Right kidney (tissue), 1 donor: ENCODE measurements around the gene MOV10L1.
A peak's percentile ranks its signal among the peaks of the same experiment; 100 is the strongest.
"Not testable (repeated sequence)": the region's sequence is repeated elsewhere in the genome, so short reads cannot be mapped to it uniquely, and the experiment has no call there.

ENCODE experiments used
- DNase-seq: peaks from one replicate; pipeline ENCODE4 v3.0.0-alpha.2; 2016

Gene MOV10L1

GRCh38 chr22:50138988-50139387 is 49.2 kb downstream of the MOV10L1 start:
- DNase-seq: no peak

DNA sequence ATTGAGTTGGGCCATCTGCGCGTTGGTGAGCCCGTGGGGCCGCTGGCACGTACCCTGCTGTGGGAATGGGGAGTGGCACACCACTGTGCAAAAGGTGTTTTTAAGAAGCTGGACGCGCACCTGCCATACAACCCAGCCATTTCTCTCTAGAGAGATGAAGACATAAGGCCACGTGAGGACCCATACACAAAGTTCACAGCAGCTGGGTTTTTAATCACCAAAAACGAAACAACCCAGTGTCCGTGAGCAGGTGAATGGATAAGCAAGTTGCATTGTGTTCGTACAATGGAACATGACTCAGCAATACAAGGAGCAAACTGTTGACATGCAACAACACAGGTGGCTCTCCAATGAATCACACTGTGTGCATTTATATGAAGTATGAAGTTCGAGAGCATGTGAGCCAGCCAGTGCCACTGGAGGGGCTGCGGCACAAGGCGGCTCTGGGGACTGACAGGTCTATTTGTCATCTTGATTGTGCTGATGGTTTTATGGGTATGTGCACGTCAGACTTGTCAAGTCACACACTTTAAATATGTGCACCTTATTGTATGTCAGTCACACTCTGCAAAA is 50.1 kb downstream of the MOV10L1 start:
- no peak for DNase-seq

DNA sequence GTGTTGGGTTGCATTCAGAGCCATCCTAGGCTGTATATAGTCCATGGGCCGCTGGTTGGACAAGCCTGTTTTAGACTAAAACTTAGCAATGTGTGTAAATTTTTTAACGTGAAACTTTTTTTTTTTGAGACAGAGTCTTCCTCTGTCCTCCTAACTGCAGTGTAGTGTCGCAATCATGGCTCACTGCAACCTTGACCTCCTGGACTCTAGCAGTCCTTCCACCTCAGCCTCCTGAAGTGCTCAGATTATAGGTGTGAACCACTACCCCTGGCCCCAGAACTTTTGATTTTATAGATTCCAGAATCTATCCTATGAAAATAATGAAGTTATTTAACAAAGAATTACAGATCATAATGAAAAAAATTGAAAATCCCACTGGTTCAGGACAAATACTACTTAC is 50.8 kb downstream of the MOV10L1 start:
- DNase-seq: no peak

GRCh38 chr22:50141462-50141861 is 51.7 kb downstream of the MOV10L1 start:
- DNase-seq: no peak

- no peak for DNase-seq
These were observed 52.1 kb downstream of the MOV10L1 start for GRCh38 chr22:50141891-50142363.

DNA sequence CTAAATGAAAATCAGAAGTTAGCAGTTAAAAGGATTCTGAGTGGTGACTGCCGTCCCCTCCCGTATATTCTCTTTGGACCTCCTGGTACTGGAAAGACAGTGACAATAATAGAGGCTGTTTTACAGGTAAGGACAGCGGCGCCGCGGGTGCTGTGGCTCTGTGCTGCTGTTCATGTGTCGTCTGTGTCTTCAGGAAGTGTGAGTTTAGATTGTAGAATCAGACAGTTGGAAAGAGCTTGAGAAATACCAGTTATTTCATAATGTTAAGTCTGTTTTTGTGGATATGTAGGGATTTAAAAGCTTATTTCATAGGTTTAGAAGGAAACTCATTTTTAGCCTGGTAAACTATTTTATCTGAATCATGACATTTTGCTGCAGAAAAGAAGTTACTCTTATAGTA is 53.3 kb downstream of the MOV10L1 start:
- no peak for DNase-seq

DNA sequence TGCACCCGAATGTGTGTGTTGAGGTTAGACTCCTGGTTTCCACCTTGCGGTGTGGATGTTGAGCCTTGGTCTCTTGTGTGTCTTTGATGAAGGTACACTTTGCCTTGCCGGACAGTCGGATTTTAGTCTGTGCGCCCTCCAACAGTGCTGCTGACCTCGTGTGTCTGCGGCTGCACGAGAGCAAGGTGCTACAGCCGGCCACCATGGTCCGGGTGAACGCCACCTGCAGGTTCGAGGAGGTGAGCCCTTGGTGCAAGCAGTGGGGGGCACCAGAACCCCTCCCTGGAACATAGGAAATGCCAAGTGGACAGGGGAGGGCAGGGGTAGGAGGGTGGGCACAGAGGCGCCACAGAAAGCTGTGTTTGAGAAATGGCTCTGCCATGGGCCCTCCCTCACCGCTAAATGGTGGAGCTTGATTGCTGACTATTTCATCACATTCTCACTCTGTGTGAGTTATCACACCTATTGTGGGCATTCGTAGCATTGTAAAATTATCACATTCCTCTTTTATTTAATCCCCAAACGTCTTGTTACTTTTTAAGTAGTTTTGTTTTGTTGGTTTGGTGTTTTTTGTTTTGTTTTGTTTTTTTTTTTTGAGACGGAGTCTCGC is 54.3 kb downstream of the MOV10L1 start:
- DNase-seq: no peak

DNA sequence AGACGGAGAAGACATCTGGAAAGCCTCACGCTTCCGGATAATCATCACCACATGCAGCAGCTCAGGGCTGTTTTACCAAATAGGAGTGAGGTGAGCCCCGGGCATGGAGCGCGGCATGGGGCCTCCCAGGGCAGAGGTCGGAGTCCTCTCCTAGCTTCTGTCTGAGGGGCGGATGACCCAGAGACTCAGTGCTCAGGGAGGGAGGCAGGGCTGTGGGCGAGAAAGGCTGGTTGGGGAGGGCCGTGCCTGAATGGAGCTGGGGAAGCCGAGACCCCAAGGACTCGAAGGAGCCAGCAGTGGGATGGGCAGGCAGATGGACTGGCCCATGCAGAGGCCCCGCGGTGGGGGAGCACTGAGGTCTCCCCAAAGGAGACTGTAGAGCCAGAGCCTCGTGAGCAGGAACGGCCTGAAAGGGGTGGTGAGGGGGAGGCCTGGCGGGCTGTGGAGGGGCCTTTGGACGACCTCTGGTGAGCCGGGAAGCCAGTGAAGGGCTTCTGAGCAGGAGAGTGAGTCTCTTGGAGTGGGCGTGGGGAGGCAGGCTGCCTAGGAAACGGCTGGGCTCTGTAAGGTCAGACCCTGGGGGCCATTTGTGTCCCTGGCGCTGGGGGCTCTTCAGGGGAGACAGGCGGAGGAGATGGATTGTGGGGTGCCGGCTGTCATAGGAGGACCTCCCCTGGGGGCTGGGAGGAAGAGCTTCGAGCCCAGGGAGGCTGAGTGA is 56.1 kb downstream of the MOV10L1 start:
- DNase-seq: no peak

GRCh38 chr22:50146439-50147238 is 56.8 kb downstream of the MOV10L1 start:
- DNase-seq: peak; percentile 62

DNA sequence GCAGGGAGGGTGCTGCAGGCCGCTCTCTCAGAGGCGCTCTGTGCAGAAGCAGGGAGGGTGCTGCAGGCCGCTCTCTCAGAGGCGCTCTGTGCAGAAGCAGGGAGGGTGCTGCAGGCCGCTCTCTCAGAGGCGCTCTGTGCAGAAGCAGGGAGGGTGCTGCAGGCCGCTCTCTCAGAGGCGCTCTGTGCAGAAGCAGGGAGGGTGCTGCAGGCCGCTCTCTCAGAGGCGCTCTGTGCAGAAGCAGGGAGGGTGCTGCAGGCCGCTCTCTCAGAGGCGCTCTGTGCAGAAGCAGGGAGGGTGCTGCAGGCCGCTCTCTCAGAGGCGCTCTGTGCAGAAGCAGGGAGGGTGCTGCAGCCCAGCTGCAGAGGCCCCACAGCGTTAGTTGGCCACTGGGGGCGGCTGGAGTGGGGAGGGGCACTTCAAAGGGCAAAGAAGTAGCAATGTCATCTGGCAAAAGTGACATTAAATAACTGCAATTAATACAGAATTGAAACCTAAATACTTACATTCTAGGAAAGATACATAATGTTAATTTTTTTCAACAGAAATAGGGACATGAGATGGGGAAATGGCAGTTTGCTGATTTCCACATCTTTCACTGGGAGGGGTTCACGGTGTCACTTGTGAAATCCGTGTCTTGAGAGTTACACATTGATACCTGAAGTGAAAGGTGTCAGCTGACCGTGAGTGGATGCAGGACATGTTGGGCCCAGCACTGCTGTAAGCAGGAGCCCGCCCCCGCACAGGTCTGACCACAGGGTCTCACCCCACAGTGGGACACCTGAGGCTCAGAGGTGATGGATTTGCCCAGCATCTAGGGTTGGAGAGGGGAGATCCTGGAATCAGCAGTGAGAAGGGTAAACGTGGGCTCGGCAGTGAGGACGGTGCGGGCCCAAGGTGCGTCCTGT is 57.7 kb downstream of the MOV10L1 start:
- not testable (repeated sequence) for DNase-seq

DNA sequence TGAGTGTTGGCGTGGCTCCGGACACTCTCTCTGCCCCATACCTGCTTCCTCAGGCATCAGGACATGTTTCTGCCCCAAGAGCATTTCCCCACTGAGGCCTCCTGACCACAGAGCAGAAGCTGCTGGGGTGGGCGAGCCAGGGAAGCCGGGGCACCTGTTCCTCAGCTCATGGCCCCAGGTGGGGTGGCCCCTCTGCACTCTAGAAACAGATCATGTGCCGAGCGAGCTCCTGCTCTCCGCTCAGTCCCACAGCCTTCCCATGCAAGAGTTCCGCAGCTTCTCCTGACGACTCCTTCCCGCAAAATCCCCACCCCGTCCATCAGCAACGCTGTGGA is 58.3 kb downstream of the MOV10L1 start:
- DNase-seq: no peak

- DNase-seq: no peak
These were observed 59.4 kb downstream of the MOV10L1 start for GRCh38 chr22:50148991-50149721.

DNA sequence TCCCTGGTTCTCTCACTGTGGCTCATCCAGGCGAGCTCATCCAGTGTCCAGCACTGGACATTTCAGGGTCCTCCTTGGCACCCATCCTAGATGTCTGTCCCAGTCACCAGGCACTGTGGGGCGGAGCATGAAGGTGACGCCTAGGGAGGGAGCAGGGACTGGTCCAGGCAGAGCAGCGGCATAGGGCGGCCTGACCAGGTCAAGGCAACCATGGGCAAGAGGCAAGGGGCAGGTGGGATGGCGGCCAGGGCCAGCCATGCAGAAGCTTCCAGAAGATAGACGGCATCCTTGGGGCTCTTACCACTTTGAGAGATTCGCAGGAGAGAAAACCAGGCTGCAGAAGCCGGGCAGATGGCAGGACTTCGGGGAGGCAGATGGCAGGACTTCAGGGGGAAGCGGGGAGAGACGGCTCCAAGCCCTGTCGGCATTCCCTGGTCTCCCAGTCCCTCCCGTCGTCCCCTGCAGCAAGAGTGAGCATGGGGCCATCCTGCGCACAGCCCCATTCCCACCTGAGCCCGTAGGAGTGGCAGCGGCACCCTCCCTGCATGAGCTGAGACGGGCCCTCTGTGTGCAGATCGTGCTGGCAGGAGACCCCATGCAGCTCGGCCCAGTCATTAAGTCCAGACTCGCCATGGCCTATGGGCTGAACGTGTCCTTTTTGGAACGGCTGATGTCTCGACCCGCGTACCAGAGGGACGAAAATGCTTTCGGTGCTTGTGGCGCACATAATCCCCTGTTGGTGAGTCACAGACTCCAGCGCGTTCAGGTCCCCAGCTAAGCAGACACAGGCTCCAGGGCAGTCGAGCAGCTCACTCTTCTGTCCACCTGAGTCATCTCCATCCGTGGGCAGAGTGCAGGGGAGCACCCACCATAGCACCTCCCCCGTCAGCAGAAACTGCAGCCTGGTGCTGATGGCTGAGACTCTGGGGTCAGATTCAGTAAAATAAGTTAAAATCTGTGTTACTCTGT is 60.6 kb downstream of the MOV10L1 start:
- no peak for DNase-seq

DNA sequence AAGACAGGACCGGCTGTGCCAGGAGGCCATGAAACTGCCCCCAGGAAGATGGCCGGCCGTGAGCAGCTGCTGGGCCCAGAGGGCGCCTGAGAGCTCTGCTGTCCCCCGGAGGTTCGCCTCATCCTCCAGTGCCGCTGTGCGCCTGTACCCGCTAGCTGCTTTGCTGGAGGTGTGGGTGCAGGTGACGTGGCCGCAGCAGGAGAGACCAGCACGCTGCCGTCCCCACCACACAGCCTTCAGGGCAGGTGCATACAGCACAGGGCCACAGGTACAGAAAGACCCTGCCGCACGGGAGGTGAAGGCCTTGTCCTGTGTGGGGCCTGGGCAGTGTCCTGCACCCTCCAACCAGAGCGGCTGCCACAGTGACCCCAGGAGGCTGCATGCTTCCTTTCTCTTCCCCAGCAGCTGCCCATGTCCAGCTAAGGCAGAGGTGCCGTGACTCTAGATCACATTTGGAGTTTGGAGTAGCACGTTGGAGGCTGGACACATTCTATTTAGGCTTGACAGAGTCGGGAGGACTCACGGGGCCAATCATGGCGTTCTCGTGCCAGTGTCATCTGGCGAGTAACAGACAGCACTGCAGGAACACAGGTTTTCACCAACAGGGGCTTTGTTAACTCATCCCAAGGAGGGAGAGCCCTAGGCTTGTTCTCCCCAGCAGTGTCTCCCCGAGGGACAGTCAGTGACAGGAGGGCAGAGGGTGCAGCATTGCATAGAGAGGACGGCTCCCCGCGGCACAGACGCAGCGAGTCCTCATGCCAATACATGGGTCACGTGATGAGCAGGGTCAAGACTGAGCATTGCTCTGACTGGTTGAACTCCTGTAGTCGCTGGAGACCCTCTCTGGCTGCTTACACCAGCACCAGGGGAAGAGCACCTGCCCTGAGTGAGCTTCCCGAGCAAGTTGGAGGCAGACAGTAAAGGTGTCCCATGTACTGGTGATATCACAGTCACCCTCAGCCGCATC is 62.0 kb downstream of the MOV10L1 start:
- no peak for DNase-seq

DNA sequence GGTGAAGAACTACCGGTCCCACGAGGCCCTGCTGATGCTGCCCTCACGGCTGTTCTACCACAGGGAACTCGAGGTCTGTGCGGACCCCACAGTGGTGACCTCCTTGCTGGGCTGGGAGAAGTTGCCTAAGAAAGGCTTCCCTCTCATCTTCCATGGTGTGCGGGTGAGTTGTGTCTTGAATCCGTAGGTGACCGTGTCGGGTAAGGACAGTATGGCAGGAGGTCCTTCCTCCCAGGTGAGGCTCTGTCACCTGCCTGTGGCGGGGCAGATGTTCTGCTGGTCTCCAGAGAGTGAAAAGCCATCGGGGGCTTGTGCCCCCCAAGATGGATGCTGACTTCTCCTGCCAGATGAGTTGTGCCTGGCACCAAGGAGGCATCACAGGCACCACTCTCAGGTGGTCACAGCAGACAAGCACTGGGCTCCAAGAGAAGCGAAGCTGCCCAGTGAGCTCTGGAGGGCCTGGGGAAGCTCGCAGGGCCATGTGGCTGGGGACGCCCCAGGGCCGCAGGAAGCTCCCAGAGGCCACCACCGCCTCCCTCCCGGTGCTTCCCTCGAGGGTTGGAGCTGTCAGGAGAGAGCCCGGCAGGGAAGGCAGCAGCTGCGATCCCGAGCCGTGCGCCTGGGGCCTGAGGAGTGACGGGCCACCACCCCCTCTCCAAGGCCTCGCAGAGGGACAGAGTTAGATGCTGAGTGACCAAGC is 63.4 kb downstream of the MOV10L1 start:
- no peak for DNase-seq

GRCh38 chr22:50153756-50154140 is 63.9 kb downstream of the MOV10L1 start:
- DNase-seq: no peak

- DNase-seq: no peak
These were observed 68.0 kb downstream of the MOV10L1 start for GRCh38 chr22:50157709-50158375.

DNA sequence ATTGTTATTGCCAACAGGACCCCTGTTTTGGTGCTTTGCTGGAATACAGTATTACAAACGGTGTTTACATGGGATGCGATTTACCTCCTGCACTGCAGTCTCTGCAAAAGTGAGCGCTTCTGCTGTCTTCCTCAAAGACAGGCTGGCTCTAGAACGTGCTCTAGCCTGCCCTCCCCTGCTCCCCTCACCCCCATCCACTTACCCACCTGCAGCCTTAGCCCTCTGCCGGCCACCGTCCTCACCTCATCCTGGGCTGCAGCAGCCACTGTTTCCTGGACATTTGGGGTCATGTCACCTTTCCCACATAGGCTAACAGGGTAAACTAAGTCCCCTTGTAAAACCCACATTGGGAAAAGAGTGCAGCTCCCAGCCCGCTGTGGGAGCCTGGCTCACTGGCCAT is 71.1 kb downstream of the MOV10L1 start:
- no peak for DNase-seq
